ENCODE results near the gene SV2A. TPM values are rescaled to one million over a fixed set of nuclear protein-coding genes. Genes with fewer than 3 reads are reported as not detected.

The SV2A gene
- 0.06 to 0.15 TPM (median 0.09 TPM) in 5 replicates for total RNA-seq (2022; extraction: Qiagen RNA extraction; ENCODE audit: low read depth)

DNA sequence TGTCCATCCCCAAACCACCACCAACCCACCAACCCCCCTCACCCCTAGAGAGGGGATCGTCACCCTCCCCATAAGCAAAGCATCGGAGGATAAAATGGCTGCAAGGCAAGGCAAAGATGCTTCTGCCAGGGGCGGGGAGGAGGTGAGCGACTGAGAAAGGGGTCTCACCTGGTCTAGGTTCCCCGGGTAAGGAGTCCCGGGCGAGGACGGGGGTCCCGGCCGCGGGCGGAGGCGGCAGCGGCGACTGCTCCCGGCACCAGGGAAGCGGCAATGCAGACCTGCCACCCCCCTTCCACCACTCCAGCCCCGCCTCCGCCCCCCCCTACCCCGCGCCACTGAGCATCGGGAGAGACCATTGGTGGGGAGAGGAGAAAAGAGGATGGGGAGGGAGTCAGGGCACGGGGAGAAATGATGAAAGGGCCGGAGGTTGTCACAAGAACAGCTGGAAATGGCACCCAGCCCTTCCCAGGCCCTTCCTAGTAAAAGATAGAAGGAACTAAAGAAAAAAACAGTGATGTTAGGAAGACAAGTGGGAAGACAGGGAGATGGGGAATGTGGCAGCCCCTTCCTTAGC is at the start of gene SV2A:
TSS of gene SV2A (minus strand) at position 274 of the 574 bp plus-strand sequence. CDS start 4,004 bp downstream, outside the sequence.

DNA sequence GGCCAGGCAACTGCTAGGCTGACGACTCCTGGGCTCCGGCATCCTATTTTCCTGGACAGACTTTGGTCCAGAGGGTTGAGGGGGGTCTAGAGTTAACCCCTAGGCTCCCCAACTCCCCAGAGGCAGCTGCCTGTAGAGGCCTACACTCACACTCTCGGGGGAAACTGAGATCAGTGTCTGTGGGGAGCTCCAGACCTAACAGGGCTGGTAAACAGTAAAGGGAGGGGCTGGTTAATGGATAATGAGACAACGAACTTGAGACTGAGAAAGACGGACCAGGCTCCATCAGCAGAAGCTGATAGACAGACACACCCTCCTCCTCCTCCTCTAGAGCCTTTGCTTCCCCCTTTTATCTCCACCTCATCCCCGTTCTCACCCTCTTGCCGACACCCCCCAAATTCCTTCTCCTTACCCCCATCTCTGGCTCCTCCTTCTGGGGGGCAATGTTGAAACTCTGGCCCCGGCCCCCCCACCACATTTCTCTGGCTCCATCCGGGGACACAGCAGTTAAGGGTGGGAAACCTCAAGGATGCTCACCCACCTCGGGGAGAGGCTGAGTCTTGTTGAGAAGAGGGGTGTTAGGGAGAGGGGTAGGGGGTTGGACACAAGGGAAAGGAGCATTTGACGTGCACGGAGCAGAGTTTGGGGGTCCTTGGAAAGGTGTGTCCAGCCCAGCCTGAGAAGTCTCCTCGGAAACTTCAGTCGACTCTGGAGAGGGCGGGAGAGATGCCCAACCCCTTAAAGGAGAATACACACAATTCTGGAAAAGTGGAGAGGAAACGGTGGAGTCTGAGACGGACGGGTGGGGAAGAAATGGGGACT is 18.7 kb upstream of the SV2A start, which contains the start of gene MTMR11:
TSS of gene MTMR11 (minus strand) at position 710 of the 822 bp plus-strand sequence. CDS start at position 478, 232 bp downstream.

DNA sequence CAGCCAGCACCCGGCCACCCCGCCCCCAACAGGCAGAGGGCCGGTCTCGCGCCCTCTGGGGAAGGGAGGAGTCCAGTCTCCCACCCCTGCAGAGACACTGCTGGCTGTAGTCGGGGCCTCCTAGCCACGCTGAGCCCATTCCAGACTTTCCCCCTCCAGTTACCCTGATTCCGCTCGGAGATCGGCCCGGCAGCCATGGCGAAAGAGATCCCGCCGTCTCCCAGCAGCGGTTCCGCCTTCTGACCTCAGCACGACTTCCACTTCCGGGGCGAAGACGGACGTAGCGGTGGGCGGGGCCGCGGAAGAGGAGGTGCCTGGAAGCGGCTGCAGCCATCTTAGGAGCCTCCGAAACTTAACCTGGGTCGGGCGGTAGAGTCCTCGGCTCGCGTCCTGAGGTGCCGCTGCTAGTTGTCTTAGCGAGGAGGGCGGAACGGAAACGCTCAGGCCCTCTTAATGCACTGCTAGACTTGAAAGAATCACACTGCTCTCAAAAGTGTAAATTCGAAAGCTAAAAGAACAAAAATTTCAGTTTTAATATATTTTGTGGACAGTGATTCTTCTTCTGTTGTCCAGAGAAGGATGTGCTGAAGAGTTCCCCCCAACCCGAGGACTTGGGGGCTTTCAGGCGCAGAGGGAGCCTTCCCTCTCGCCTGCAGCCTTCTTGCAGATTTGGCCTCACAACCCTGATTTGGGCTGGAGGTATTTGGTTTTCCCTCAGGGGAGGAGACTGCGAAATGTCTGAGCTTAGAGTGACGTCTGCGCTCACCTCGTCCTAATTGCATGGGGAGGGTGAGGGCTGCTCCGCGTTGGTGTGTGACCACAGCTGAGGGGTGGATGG is 10.1 kb upstream of the SV2A start, which contains the start of gene SF3B4:
TSS of gene SF3B4 (minus strand) at position 241 of the 838 bp plus-strand sequence. CDS start at position 197, 44 bp downstream.

DNA sequence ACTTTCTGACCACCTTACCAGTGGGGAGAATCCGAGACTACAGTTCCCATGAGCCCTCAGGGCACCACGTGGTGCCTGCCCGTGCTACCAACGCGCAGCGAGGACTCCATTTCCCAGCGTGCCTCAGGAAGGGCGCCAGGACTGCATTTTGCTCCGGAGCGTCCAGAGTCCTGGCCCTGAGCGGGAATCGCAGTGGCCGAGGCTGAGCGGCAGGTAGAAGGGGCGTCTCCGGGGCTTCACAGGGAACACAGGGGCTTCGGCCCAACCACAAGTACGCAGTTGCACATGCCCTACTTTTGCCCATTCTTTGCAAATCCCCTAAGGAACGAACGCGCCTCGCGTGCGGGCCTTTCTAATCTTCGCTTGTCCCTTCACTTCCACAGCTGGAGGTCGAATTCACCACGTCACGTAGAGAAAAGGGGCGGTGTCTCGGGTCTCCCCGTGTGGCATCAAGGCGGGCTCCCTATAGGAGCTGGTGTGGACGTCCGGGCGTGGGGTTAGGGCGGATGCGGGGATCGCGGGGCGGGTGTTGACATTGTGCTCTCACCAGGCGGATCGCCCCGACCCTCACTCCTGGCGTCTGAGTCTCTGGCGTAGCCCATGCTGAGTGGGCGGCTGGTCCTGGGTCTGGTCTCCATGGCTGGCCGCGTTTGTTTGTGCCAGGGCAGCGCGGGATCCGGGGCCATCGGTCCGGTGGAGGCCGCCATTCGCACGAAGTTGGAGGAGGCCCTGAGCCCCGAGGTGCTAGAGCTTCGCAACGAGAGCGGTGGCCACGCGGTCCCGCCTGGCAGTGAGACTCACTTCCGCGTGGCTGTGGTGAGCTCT is 18.0 kb downstream of the SV2A start, which contains the start of gene BOLA1:
TSS of gene BOLA1 (plus strand) at position 109 of the 825 bp plus-strand sequence. CDS start at position 601, 492 bp downstream.

Other genes with a start within 250 kb of the SV2A start
- not detected in 5 replicates for gene FCGR1A, start 135.2 kb downstream of the SV2A start, total RNA-seq (2022; extraction: Qiagen RNA extraction; ENCODE audit: low read depth)
- gene BOLA1, start 18.3 kb downstream of the SV2A start, total RNA-seq (2022; extraction: Qiagen RNA extraction; ENCODE audit: low read depth) = 12.1 to 29.0 TPM (median 24.1 TPM) in 5 replicates
- 127 to 142 TPM (median 131 TPM) in 5 replicates for gene SF3B4, start 10.0 kb upstream of the SV2A start, total RNA-seq (2022; extraction: Qiagen RNA extraction; ENCODE audit: low read depth)
- 6.6 to 10.4 TPM (median 9.3 TPM) in 5 replicates for gene MTMR11, start 19.0 kb upstream of the SV2A start, total RNA-seq (2022; extraction: Qiagen RNA extraction; ENCODE audit: low read depth)
- gene OTUD7B, start 92.9 kb upstream of the SV2A start, total RNA-seq (2022; extraction: Qiagen RNA extraction; ENCODE audit: low read depth) = 8.2 to 13.0 TPM (median 11.6 TPM) in 5 replicates
- 14.6 to 17.0 TPM (median 16.4 TPM) in 5 replicates for gene VPS45, start 149.9 kb upstream of the SV2A start, total RNA-seq (2022; extraction: Qiagen RNA extraction; ENCODE audit: low read depth)
- 6.2 to 8.9 TPM (median 7.6 TPM) in 5 replicates for gene PLEKHO1, start 232.1 kb upstream of the SV2A start, total RNA-seq (2022; extraction: Qiagen RNA extraction; ENCODE audit: low read depth)

All from A549 treated with ZK216348 at 1 μM for 4 hours (cell line).